ENCODE measurements around the gene FAM13A. TPM values are rescaled to one million over a fixed set of nuclear protein-coding genes. Genes with fewer than 3 reads are reported as not detected.

The FAM13A gene
- total and polyA plus RNA-seq, 2 of the 8 experiments (the other 6 are each of a cell fraction or from before 2014, with no cell fraction given): 7.1 to 16.5 TPM

GRCh38 chr4:88736264-88736663, 320.7 kb downstream of the FAM13A start:
- Histone ChIP-seq H2BK15ac (ENCODE audit: low read length) (no peak overlapping the region), H4K91ac (replicated peaks; ENCODE audit: insufficient read length, low read length) (no peak overlapping the region), H3K56ac (replicated peaks; ENCODE audit: insufficient read length, low read depth, low read length) (no peak overlapping the region), H4K20me1 (replicated peaks in 1 of 2; ENCODE audit: control insufficient read depth in 1 of 2, insufficient read depth in 2 of 2, low read length in 2 of 2) (no peaks in the 10 kb centered on the region), H3K9me3 (ENCODE audit: insufficient read depth in 2 of 2, low read depth in 1 of 2, low read length in 1 of 2) (no peaks in the 10 kb centered on the region), H4K5ac (ENCODE audit: insufficient read length, low read depth, low read length) (no peak overlapping the region), H3K9ac (replicated peaks in 1 of 4; ENCODE audit: extremely low read depth in 1 of 4, low read depth in 3 of 4, low read length in 3 of 4) (no peak overlapping the region), H3K27ac (ENCODE audit: low read depth, low read length) (no peak overlapping the region), H3K36me3 (ENCODE audit: control insufficient read depth in 2 of 4, insufficient read depth in 4 of 4, low read length in 3 of 4) (no peaks in the 10 kb centered on the region; a peak in 1 of 8 replicates), H3K14ac (ENCODE audit: insufficient read length) (no peak overlapping the region), H3K23me2 (ENCODE audit: low read depth, low read length) (no peaks in the 10 kb centered on the region), H3K4me1 (replicated peaks in 1 of 4; ENCODE audit: control insufficient read depth in 3 of 4, insufficient read depth in 4 of 4, low read length in 3 of 4) (peaks cover 6 to 28% (median 11%) of the 10 kb centered on the region in 4 experiments; a peak in 6 of 7 replicates), H3K18ac (ENCODE audit: extremely low read depth, low read length) (no peak overlapping the region), H3K4me3 (ENCODE audit: extremely low read depth in 1 of 4, insufficient read depth in 2 of 4, low read depth in 3 of 4, low read length in 4 of 4) (no peak overlapping the region), H4K8ac (ENCODE audit: extremely low read depth, insufficient read depth, low read length) (no peak overlapping the region), H3K27me3 (replicated peaks in 1 of 4; ENCODE audit: control insufficient read depth in 3 of 4, extremely low read depth in 1 of 4, insufficient read depth in 3 of 4, low read length in 3 of 4) (no peaks in the 10 kb centered on the region), H3K79me1 (ENCODE audit: low read depth, low read length) (no peaks in the 10 kb centered on the region), H3K23ac (ENCODE audit: insufficient read length) (no peak overlapping the region), H2BK12ac (ENCODE audit: low read depth, low read length) (no peak overlapping the region), H2AK5ac (ENCODE audit: low read depth, low read length) (no peak overlapping the region), H2AFZ (ENCODE audit: low read length) (no peak overlapping the region), H2BK20ac (ENCODE audit: low read length) (no peak overlapping the region), H3K79me2 (ENCODE audit: control insufficient read depth in 1 of 2, insufficient read depth in 2 of 2, low read length in 2 of 2) (no peaks in the 10 kb centered on the region), H3K4ac (replicated peaks; ENCODE audit: insufficient read length, low read depth, low read length) (no peak overlapping the region), H2BK120ac (replicated peaks; ENCODE audit: low read depth, low read length) (no peak overlapping the region), H3K4me2 (ENCODE audit: insufficient read depth in 1 of 2, low read depth in 2 of 2, low read length in 2 of 2) (no peak overlapping the region), H2BK5ac (ENCODE audit: low read depth, low read length) (no peak overlapping the region)
- DNase-seq (ENCODE audit: low read depth in 1 of 2, low spot score in 2 of 2) (no peak), FAIRE-seq (no peak)
- ChIA-PET CTCF (ENCODE audit: partially characterized antibody) (interaction anchor here (1.0 to 1.4 kb wide), 5 partner anchors 13 to 287 kb away, joined by 3 to 4 read pairs (median 3); no protein-coding TSS in a partner anchor), POLR2A (ENCODE audit: partially characterized antibody) (interaction anchor here (1.7 kb wide), 1 partner anchor 11 kb away, joined by 3 read pairs; no protein-coding TSS in a partner anchor)
- WGBS, 2 experiments (ENCODE audit: extremely low coverage in 1 of 2, insufficient coverage in 1 of 2, insufficient read length in 1 of 2, insufficient replicate concordance in 2 of 2, low coverage in 1 of 2, low lambda C conversion rate in 2 of 2, missing lambda C conversion rate in 1 of 2): 90% methylated on average over 3 of the region's 3 CpGs; no CpG with 5 or more reads in 1 of the 2 experiments
- TF ChIP-seq EZH2 (IDR thresholded peaks at IDR 0.05; ENCODE audit: low read depth, low read length, severe bottlenecking) (no peak), SAP30 (IDR thresholded peaks at IDR 0.05; ENCODE audit: insufficient read depth, insufficient replicate concordance, low read length) (no peak), SP4 (IDR thresholded peaks at IDR 0.05; ENCODE audit: low read length) (no peak), RXRA (IDR thresholded peaks at IDR 0.05; ENCODE audit: insufficient read depth, low read depth, low read length) (no peak)

Measured in H1 (cell line).